Cerebellar cortex (tissue), 1 donor: ENCODE results near the gene SNCB.
A peak's percentile ranks its signal among the peaks of the same experiment; 100 is the strongest.

ENCODE experiments used
- DNase-seq: peaks from one replicate; pipeline ENCODE4 v3.0.0-alpha.2; 2015; ENCODE audit warnings: low spot score

SNCB gene

DNA sequence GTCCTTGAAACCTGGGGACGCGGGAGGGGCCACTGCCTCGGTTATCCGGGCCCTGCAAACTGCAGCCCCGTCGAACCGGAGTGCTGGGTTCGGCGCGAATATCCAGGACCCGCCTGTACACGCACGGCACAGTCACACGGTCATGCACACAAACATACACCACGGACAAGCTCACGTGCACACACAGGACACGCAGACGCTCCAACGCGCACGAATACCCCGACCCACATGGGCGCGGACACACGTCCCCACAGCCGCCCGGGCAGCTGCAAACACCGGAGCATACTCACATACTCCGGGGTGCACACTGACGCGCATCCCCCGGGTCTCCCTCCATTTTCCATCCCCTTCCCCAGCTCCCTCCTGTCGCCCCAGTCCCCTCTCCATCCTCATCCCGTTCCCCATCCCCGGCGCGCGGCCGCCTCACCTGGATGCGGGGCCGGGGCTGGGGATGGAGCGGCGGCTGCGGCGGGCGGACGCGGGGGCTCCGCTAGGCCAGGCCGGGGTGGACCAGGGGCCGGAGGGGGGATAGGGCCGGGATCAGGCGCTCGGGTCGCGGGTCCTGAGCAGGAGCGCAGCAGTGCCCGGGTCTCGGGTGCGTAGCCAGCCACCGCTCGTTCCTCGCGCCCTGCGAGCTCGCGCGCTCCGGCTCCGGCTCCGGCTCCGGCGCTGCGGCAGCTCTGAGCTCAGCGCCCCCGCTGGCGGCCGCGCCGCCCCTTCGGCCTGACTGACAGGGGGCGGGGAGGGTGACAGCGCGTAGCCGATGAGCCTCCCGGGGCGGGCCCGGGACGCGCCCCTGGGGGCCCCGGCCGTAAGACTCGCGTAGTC lies at the start of gene SNCB, which contains the start of gene EIF4E1B:
Gene SNCB (minus strand): TSS at position 682 of the 828 bp plus-strand sequence. CDS start 880 bp downstream, outside the sequence.
Gene EIF4E1B (plus strand): TSS at position 823 of the 828 bp plus-strand sequence. CDS start 12,113 bp downstream, outside the sequence.
- peak; percentile 72 for DNase-seq

- DNase-seq = peak; percentile 40
Observed at GRCh38 chr5:176679365-176680225, 49.3 kb upstream of the SNCB start.

DNA sequence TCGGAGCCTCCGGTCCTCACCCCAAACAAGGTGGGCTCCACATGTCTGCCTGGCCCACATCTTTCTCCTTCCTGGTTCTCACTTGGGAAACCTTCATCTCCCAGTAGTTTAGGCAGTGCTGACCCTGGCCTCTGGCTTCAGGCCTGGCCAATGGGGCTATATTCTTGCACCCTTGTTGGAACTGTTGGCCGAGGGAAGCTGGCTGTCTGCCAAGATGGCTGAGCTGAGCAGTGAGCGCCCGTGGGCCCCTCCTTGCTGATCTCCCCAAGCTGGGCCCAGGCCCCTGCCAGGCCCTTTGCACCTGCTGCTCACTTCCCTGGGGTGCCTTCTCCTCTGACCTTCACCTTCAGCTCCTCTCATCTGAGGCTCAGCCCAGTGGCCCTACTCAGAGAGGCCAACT lies 48.2 kb upstream of the SNCB start:
- DNase-seq = no peak

- peak; percentile 92 for DNase-seq
Observed at GRCh38 chr5:176677209-176677939, 47.0 kb upstream of the SNCB start.

DNA sequence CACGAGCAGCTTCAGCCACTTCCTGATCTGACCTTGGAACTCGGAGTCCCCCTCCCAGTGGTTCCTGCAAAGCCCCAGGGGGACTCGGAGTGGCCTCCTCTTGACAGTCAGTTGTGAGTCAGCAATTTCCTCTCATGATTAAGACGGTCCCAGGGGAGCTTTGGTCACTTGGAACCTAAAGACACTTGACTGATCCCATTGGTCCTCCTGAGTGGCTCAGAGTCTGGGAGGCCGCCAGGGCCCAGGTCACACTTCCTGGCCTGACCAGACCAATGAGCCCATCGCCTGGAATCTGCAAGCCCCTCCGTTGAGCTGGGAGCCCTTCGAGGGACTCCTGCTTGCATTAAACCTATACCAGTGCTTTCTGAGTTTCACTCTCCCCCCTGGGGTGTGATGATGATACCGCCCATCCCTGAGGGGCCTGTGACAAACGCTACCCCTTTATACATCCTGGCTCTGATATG lies 46.1 kb upstream of the SNCB start:
- DNase-seq = no peak

GRCh38 chr5:176675676-176676360 lies 45.5 kb upstream of the SNCB start:
- DNase-seq = peak; percentile 74

- DNase-seq = no peak
Observed at GRCh38 chr5:176674799-176675198, 44.5 kb upstream of the SNCB start.

DNA sequence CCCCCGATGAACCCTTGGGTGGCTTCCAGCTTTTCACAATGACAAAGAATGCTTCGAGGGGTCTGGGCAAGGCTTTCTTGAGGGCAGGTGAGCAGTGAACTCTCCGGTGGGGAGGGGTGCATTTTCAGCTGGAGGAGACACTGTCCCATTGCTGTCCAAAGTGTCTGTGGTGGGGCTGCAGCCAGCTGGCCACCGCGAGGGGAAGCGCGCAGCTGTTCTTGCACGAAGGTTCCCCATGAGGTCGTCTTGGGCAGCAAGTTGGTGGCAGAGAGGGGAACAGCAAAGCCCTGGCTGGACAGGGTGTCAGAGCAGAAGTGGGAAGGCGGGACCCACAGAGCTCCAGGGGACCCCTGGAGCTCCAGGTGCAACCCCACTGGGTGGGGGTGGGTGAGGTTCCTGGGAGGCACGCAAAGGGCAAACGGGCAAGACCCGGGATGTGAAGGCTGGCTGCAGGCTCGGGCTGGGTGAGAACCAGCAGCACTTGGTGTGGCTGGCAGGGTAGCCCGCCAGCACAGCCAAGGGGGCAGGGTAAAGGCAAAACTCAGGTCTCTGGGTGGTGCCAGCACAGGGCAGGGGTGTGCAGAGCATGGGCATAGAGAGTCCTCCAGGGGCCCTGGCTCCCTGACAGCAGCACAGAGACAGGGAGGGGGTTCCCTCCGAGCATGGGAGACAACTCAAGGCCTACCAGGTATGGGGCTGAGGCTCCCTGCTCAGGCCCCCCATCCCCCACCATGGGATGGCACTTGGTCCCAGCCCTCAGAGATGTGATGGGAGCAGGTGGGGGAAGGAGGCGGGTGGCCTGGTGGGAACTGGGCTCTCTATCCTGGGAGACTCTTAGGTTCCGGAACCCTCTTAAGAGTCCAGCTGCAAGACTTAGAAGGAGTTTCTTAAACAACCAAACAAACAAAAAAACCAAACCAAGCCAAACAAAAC lies 43.6 kb upstream of the SNCB start:
- no peak for DNase-seq

GRCh38 chr5:176671890-176672747 lies 41.8 kb upstream of the SNCB start:
- no peak for DNase-seq

DNA sequence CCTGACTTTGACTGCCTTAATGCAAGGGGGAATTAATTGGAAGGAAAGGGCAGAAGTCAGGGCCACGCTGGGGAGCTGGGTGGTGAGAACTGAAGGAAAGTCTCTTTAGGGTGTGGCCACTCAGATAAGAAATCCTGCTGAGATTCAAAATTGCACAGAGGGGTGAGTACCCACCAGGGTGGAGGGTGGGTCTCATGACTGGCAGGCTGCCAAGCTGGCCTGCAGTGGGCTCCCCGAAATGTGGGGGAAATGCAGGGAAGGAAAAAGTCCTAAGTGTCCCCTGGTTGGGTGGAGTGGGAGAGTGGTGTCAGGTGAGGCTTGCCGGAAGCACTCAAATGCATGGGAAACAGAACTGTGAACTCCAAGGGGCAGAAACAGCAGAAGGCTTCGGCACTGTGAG lies 41.1 kb upstream of the SNCB start:
- DNase-seq = no peak

- DNase-seq = peak; percentile 72
Observed at GRCh38 chr5:176670449-176670848, 40.1 kb upstream of the SNCB start.

GRCh38 chr5:176667637-176668036 lies 37.3 kb upstream of the SNCB start:
- no peak for DNase-seq

- DNase-seq = no peak
Observed at GRCh38 chr5:176665517-176665916, 35.2 kb upstream of the SNCB start.

- no peak for DNase-seq
Observed at GRCh38 chr5:176664886-176665285, 34.6 kb upstream of the SNCB start.

- DNase-seq = no peak
Observed at GRCh38 chr5:176664479-176664878, 34.1 kb upstream of the SNCB start.

GRCh38 chr5:176663566-176663965 lies 33.2 kb upstream of the SNCB start:
- DNase-seq = no peak

DNA sequence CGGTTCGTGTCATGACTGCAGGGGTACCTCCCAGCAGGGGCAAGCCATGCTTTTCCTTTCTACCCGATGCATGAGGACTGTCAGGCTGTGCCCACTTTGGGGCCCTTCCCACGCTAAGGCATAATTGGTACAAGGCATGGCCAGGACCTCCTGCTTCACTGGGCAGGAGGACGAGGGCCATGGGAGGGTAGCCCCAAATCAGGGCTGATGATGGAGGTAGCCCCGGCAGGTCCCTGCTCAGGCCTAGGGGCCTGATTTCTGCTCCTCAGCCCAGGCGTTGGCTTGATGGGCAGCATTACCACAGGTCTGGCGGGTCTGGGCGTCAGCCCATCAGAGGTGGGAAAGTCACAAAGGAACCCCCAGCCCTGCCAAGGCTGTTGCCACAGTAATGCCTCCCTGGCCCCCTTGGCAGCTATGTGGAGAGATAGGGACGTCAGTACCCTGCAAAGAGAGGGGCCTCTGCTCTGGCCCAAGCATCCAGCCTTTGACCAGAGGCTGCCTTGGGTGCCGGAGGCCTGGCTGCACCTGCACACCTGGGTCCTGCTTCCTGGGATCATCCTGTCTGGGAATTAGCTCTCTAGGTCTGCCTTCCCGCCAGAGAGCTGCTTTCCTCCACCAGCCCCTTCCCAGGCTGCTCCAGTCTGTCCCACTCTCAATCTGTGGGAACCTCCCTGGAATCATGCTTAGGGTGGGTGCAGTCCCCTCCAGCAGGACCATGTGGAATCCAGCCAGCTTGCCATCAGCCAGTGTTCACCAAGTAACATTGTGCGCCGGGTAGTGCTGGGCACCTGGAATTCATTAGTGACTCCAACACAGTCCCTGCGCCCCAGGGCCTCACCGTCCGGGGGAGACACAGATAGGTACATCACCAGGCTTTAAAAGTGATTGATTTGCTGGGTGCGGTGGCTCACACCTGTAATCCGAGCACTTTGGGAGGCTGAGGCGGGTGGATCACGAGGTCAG lies 32.3 kb upstream of the SNCB start:
- DNase-seq = no peak

DNA sequence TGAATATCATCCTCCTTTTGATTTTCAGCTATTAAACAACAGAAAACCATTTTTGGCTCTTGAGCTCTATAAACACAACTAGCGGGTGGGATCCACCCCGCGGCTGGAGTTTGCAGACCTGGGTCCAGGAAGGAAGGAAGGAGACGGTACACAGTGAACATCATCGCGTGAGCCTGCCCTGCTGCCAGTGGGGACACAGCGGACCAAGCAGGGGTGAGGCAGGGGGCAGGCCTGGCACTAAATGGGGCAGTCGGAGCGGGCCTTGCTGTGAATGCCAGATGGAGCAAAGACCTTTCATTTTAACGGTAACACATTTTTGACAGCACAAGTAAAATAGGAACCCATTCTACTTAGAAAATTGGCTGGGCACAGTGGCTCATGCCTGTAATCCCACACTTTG lies 31.3 kb upstream of the SNCB start:
- DNase-seq = no peak
